DOHH2 (cell line): Measurements from ENCODE around the gene HMSD.

Experiments used
- CTCF ChIP-seq: fragments of 200-600 bp; sonication (generic); IDR thresholded peaks from one replicate; pipeline ENCODE4 v1.5.1; 2014; ENCODE audit warnings: antibody characterized with exemption, mild to moderate bottlenecking, low read depth, low read length; ENCODE audit not compliant: poor library complexity, severe bottlenecking
- EZH2phosphoT487 ChIP-seq: fragments of 200-600 bp; sonication (generic); IDR thresholded peaks from 2 replicates; pipeline ENCODE4 v1.6.1; 2017; ENCODE audit warnings: borderline replicate concordance, mild to moderate bottlenecking, antibody characterized with exemption, low read length, moderate library complexity, mixed read lengths

GRCh38 chr18:63980896-63981460 is 31.9 kb downstream of the HMSD start:
- TF ChIP-seq CTCF (no peak), EZH2phosphoT487 (no peak)
